WERI-Rb-1 (cell line): Measurements from ENCODE around the gene TENM4.

Source experiments
- DNase-seq: peaks from one replicate; pipeline ENCODE4 v3.0.0-alpha.2; 2020
- H3K27ac ChIP-seq: fragments of 250-450 bp; sonication (Bioruptor Pico); 2 replicates; pipeline ENCODE4 v1.5.1; 2020; ENCODE audit warnings: mild to moderate bottlenecking, moderate library complexity
- H3K27me3 ChIP-seq: fragments of 250-450 bp; sonication (Bioruptor Pico); 2 replicates; pipeline ENCODE4 v1.5.1; 2021; ENCODE audit warnings: mild to moderate bottlenecking, low read depth, moderate library complexity; ENCODE audit not compliant: insufficient read depth, severe bottlenecking
- H3K36me3 ChIP-seq: fragments of 250-450 bp; sonication (Bioruptor Pico); 2 replicates; pipeline ENCODE4 v1.5.1; 2020; ENCODE audit warnings: mild to moderate bottlenecking, moderate library complexity
- H3K4me3 ChIP-seq: 2 replicates; pipeline ENCODE4 v1.5.1; 2011; ENCODE audit warnings: low read depth, mild to moderate bottlenecking, control low read depth, low read length
- H3K9me3 ChIP-seq: fragments of 250-450 bp; sonication (Bioruptor Pico); 2 replicates; pipeline ENCODE4 v1.5.1; 2021; ENCODE audit warnings: mild to moderate bottlenecking, moderate library complexity; ENCODE audit not compliant: severe bottlenecking
- CTCF ChIP-seq: IDR thresholded peaks from 2 replicates; pipeline ENCODE4 v1.5.1; 2011; ENCODE audit warnings: low read depth, mild to moderate bottlenecking, control low read depth, inconsistent platforms, low read length

TENM4 gene

GRCh38 chr11:78651923-78652842, 788.6 kb downstream of the TENM4 start:
- Histone ChIP-seq H3K27ac (no peak overlapping the region), H3K27me3 (peaks cover 4% of the 10 kb centered on the region), H3K9me3 (no peaks in the 10 kb centered on the region), H3K4me3 (no peak overlapping the region), H3K36me3 (no peaks in the 10 kb centered on the region)
- no peak for TF ChIP-seq CTCF
- no peak for DNase-seq

GRCh38 chr11:78651136-78651775, 789.6 kb downstream of the TENM4 start:
- peaks cover under 1% of the 10 kb centered on the region for H3K27me3 ChIP-seq
- H3K36me3 ChIP-seq = no peaks in the 10 kb centered on the region
- H3K27ac ChIP-seq = no peak overlapping the region
- no peak for DNase-seq
- TF ChIP-seq CTCF = no peak
- H3K9me3 ChIP-seq = no peaks in the 10 kb centered on the region
- no peak overlapping the region for H3K4me3 ChIP-seq

- TF ChIP-seq CTCF = no peak
- H3K4me3 ChIP-seq = no peak overlapping the region
These were observed 791.2 kb downstream of the TENM4 start for GRCh38 chr11:78649361-78650215.

GRCh38 chr11:78647986-78648875, 792.6 kb downstream of the TENM4 start:
- Histone ChIP-seq H3K4me3 (no peak overlapping the region), H3K27me3 (peaks cover 13% of the 10 kb centered on the region), H3K36me3 (no peaks in the 10 kb centered on the region), H3K27ac (no peak overlapping the region), H3K9me3 (no peaks in the 10 kb centered on the region)
- TF ChIP-seq CTCF = no peak
- no peak for DNase-seq

More at GRCh38 chr11:78649361-78650215, 791.2 kb downstream of the TENM4 start:
- no peaks in the 10 kb centered on the region for H3K36me3 ChIP-seq
- peaks cover 8% of the 10 kb centered on the region for H3K27me3 ChIP-seq
- H3K9me3 ChIP-seq = no peaks in the 10 kb centered on the region
- DNase-seq = no peak
- no peak overlapping the region for H3K27ac ChIP-seq
